Activated gamma-delta T cell treated with anti-CD3 and anti-CD28 coated beads, Interleukin-2, amount 50 U/mL, for 16 hours (primary cell): ENCODE results near the gene TMBIM4.

Experiments used
- DNase-seq: peaks from one replicate; pipeline ENCODE4 v3.0.0-alpha.2; 2020; ENCODE audit warnings: low read depth

The TMBIM4 gene

DNA sequence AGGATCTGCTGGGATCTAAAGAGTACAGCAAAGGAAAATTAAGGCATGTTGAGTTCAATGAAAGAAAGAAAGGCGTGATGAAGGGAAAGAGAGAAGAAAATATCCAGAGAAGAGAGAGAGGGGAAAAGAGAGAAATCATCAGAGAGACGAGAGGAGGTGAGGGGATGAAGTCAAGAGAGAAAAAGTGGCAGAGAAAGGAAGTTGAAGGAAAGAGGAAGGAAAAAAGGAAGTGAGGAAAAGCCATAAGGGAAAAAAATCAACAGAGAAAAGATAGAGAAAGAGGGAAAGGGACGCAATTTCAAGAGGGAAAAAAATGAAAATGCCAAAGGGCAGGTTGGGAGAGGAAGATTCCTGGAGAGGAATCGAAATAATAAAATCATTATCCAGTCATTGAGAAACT is 79.6 kb downstream of the TMBIM4 start:
- no peak for DNase-seq

DNA sequence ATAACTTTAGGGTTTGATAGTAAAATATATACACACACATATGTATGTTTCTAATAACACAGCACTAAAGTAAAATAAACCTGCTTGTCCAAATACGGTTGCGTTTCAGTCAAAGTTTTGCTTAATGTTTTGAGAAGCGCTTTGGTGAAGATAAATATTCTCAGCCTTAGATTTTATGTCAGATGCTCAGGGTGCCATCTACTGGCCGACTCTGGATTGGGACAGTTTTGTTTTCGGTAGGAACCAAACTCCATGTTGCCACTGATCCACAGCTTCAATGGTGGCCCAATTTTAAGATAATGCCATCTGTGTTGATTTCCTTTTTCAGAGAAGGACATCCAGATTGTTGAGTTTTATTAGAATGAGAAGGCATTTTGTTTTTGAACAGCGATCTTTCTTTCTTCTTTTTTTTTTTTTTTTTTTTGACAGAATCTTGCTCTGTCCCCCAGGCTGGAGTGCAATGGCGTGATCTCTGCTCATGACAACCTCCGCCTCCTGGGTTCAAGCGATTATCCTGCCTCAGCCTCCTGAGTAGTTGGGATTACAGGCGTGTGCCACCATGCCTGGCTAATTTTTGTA is 82.3 kb downstream of the TMBIM4 start:
- DNase-seq = peak; percentile 4

DNA sequence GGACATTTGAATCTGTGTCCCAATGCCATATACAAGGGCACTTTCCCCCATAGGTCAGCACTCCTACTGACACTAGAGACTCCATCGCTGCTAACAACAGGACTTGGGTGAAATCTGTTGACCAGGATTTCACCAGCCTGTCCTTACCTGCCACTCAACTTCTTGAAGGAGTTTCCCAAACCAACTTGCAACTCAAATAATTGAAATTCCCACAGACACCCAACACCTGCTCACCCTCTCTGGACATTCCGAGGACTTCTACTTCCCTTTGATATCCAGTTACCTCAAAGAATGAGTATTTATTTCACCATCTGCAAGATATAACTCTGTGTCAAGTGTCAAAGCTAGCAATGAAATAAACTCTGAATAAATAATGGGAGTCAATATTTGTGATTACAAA is 83.8 kb downstream of the TMBIM4 start:
- no peak for DNase-seq
